NCI-H1694 treated with DMSO at 0.1 percent for 48 hours (cell line): ENCODE data around the gene CCNI.
"Not testable (repeated sequence)": the region's sequence is repeated elsewhere in the genome, so short reads cannot be mapped to it uniquely, and the experiment has no call there.

Experiments
- DNase-seq: peaks from one replicate; lab custom pipeline; 2025; lab: John Stamatoyannopoulos, UW

The CCNI gene

GRCh38 chr4:77082886-77083608 lies 7.3 kb upstream of the CCNI start:
- no peak for DNase-seq

- DNase-seq, result not testable (repeated sequence)
Observed at GRCh38 chr4:77080806-77081205, 5.0 kb upstream of the CCNI start.

GRCh38 chr4:77079281-77079680 lies 3.5 kb upstream of the CCNI start:
- DNase-seq, result no peak

- DNase-seq, result no peak
Observed at GRCh38 chr4:77078401-77078800, 2.6 kb upstream of the CCNI start.

GRCh38 chr4:77076889-77077635 lies 1.3 kb upstream of the CCNI start:
- no peak for DNase-seq

- DNase-seq, result no peak
Observed at GRCh38 chr4:77074981-77075855, 571 bp downstream of the CCNI start.

GRCh38 chr4:77074381-77074831 lies 1.4 kb downstream of the CCNI start:
- no peak for DNase-seq

- DNase-seq, result no peak
Observed at GRCh38 chr4:77073981-77074380, 1.8 kb downstream of the CCNI start.

GRCh38 chr4:77073106-77073809 lies 2.5 kb downstream of the CCNI start:
- no peak for DNase-seq

- DNase-seq, result no peak
Observed at GRCh38 chr4:77072195-77072753, 3.5 kb downstream of the CCNI start.

GRCh38 chr4:77069514-77069913 lies 6.3 kb downstream of the CCNI start:
- not testable (repeated sequence) for DNase-seq

- DNase-seq, result no peak
Observed at GRCh38 chr4:77065382-77065781, 10.4 kb downstream of the CCNI start.

- DNase-seq, result no peak
Observed at GRCh38 chr4:77062856-77063255, 12.9 kb downstream of the CCNI start.

- no peak for DNase-seq
Observed at GRCh38 chr4:77052352-77052751, 23.4 kb downstream of the CCNI start.

- DNase-seq, result no peak
Observed at GRCh38 chr4:77050962-77051361, 24.8 kb downstream of the CCNI start.

- no peak for DNase-seq
Observed at GRCh38 chr4:77047037-77047436, 28.8 kb downstream of the CCNI start.

GRCh38 chr4:77045490-77045889 lies 30.3 kb downstream of the CCNI start:
- DNase-seq, result no peak

GRCh38 chr4:77044461-77045150 lies 31.2 kb downstream of the CCNI start:
- peak; percentile 7 for DNase-seq

GRCh38 chr4:77043507-77044136 lies 32.2 kb downstream of the CCNI start:
- DNase-seq, result no peak
